HepG2 (cell line): ENCODE results near the gene DPEP1. TPM values are rescaled to one million over a fixed set of nuclear protein-coding genes. Genes with fewer than 3 reads are reported as not detected.

Experiments
- BRCA1 ChIP-seq: sonication (generic); formaldehyde crosslinking; IDR thresholded peaks from 2 replicates; pipeline ENCODE4 v1.4.0; 2020; ENCODE audit warnings: missing genetic modification reagents
- CREB1 ChIP-seq, 2 experiments: fragments of 450-650 bp in 1 of 2; IDR thresholded peaks; 2 replicates each; pipeline ENCODE4 v1.6.1; 2016 to 2017; ENCODE audit warnings: control low read depth in 1 of 2, mild to moderate bottlenecking in 1 of 2, missing compliant biosample characterization in 1 of 2, missing genetic modification characterization in 1 of 2
- FOXK1 ChIP-seq: sonication (generic); formaldehyde crosslinking; IDR thresholded peaks from 2 replicates; pipeline ENCODE4 v1.4.0; 2020; ENCODE audit warnings: low read depth, missing genetic modification reagents, borderline replicate concordance
- KLF15 ChIP-seq: sonication (generic); formaldehyde crosslinking; IDR thresholded peaks from 2 replicates; pipeline ENCODE4 v1.8.1; 2023; ENCODE audit warnings: borderline replicate concordance, mild to moderate bottlenecking, inconsistent platforms, missing genetic modification reagents, mixed read lengths
- MYC ChIP-seq: sonication (generic); formaldehyde crosslinking; IDR thresholded peaks from 2 replicates; pipeline ENCODE4 v1.9.0; 2021; ENCODE audit warnings: missing genetic modification reagents, borderline replicate concordance
- NFIC ChIP-seq: IDR thresholded peaks from 2 replicates; pipeline ENCODE4 v1.6.1; 2012; ENCODE audit warnings: mild to moderate bottlenecking, low read length, inconsistent platforms
- ZNF20 ChIP-seq: sonication (generic); formaldehyde crosslinking; IDR thresholded peaks from 2 replicates; pipeline ENCODE4 v1.4.0; 2020; ENCODE audit warnings: mild to moderate bottlenecking, moderate library complexity, missing genetic modification reagents
- polyA plus RNA-seq, 8 experiments: library from polyadenylated mRNA; depleted of rRNA in 3 of 8; stranded (reverse) in 7 of 8; unstranded in 1 of 8; fragments of >200 nt; fragmentation: Illumina TruSeq in 4 of 8; extraction: Trizol in 4 of 8; gene quantifications; 2 replicates each; pipeline versions ENCODE4 v1.2.1 to v1.2.3, GENCODE V29; 2011 to 2016; ENCODE audit warnings: low read depth in 4 of 8, missing spikeins in 1 of 8, mixed read lengths in 1 of 8; ENCODE audit not compliant: insufficient read depth in 1 of 8
- total RNA-seq, 5 experiments: library from RNA; depleted of rRNA; stranded (reverse); fragments of >200 nt; fragmentation: Illumina TruSeq; extraction: Trizol; gene quantifications; 2 replicates each; pipeline ENCODE4 v1.2.3, GENCODE V29; 2016; ENCODE audit warnings: low read depth in 1 of 5
- TF ChIP-seq, protein P1 (sequence below): sonication (generic); formaldehyde crosslinking; IDR thresholded peaks from 2 replicates; pipeline ENCODE4 v1.4.0; 2020; ENCODE audit warnings: missing genetic modification reagents
- TF ChIP-seq, protein P2 (sequence below): sonication (generic); formaldehyde crosslinking; IDR thresholded peaks from 2 replicates; pipeline ENCODE4 v1.4.0; 2020; ENCODE audit warnings: missing genetic modification reagents
- TF ChIP-seq, protein P3 (sequence below): sonication (generic); formaldehyde crosslinking; IDR thresholded peaks from 2 replicates; pipeline ENCODE4 v1.4.0; 2020; ENCODE audit warnings: mild to moderate bottlenecking, missing genetic modification reagents, borderline replicate concordance

DPEP1 gene
- total and polyA plus RNA-seq, 2 of the 13 experiments (the other 11 are each of a cell fraction or from before 2014, with no cell fraction given): 37.6 to 52.2 TPM

DNA sequence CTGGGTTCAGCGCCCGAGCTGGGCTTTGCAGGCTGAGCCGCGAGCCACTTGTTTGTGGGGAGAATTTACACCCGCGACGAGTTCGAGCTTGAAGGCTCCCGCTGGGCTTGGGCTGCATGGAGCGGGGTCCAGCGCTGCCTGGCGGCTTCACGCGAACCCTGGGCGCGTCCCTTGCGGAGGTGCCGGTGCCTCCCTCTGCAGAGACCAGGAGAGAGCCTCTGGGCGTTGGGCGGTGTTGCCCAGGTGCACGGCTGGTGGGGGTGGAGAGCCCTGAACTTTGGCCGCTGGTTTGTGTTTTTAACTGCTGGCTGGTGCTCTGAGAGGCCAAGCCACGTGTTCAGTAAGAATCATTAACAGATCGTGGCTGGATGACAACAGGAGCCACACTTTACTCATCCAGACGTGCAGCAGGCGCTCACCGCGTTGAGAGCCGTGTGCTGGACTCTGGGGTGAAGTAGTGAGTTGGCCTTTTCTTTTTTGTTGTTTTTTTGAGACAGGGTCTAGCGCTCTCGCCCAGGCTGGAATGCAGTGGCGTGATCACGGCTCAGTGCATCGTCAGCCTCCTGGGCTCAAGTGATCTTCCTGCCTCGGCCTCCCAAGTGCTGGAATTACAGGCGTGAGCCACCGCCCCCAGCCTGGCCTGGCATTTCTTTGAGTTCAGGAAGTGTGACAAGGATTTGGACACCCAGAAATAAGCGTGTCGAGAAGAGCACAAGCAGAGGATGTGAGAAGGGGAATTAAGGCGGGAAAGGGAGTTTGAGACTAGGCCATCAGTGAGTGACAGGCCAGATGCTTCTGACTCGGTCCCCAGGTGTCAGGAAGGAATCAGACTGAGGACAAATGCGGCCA is 73.9 kb downstream of the DPEP1 start (continued):
- TF ChIP-seq, protein P1, sequence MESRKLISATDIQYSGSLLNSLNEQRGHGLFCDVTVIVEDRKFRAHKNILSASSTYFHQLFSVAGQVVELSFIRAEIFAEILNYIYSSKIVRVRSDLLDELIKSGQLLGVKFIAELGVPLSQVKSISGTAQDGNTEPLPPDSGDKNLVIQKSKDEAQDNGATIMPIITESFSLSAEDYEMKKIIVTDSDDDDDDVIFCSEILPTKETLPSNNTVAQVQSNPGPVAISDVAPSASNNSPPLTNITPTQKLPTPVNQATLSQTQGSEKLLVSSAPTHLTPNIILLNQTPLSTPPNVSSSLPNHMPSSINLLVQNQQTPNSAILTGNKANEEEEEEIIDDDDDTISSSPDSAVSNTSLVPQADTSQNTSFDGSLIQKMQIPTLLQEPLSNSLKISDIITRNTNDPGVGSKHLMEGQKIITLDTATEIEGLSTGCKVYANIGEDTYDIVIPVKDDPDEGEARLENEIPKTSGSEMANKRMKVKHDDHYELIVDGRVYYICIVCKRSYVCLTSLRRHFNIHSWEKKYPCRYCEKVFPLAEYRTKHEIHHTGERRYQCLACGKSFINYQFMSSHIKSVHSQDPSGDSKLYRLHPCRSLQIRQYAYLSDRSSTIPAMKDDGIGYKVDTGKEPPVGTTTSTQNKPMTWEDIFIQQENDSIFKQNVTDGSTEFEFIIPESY: peak; percentile 80; the same call in 1 of the 2 replicates
- TF ChIP-seq FOXK1 (CRISPR knock-in tag): peak; percentile 98
- TF ChIP-seq MYC (CRISPR knock-in tag): peak; percentile 99
- peak; percentile 74; the same call in 1 of the 2 replicates for TF ChIP-seq NFIC
- TF ChIP-seq ZNF20 (CRISPR knock-in tag): peak; percentile 39; the same call in 1 of the 2 replicates
- peak; percentile 99 for TF ChIP-seq BRCA1 (CRISPR knock-in tag)
- peak; percentile 61; the same call in 1 of the 2 replicates for TF ChIP-seq CREB1 (IDR thresholded peaks at IDR 0.05)
- no peak for TF ChIP-seq CREB1 (CRISPR knock-in tag; IDR thresholded peaks at IDR 0.05)
- TF ChIP-seq, protein P2, sequence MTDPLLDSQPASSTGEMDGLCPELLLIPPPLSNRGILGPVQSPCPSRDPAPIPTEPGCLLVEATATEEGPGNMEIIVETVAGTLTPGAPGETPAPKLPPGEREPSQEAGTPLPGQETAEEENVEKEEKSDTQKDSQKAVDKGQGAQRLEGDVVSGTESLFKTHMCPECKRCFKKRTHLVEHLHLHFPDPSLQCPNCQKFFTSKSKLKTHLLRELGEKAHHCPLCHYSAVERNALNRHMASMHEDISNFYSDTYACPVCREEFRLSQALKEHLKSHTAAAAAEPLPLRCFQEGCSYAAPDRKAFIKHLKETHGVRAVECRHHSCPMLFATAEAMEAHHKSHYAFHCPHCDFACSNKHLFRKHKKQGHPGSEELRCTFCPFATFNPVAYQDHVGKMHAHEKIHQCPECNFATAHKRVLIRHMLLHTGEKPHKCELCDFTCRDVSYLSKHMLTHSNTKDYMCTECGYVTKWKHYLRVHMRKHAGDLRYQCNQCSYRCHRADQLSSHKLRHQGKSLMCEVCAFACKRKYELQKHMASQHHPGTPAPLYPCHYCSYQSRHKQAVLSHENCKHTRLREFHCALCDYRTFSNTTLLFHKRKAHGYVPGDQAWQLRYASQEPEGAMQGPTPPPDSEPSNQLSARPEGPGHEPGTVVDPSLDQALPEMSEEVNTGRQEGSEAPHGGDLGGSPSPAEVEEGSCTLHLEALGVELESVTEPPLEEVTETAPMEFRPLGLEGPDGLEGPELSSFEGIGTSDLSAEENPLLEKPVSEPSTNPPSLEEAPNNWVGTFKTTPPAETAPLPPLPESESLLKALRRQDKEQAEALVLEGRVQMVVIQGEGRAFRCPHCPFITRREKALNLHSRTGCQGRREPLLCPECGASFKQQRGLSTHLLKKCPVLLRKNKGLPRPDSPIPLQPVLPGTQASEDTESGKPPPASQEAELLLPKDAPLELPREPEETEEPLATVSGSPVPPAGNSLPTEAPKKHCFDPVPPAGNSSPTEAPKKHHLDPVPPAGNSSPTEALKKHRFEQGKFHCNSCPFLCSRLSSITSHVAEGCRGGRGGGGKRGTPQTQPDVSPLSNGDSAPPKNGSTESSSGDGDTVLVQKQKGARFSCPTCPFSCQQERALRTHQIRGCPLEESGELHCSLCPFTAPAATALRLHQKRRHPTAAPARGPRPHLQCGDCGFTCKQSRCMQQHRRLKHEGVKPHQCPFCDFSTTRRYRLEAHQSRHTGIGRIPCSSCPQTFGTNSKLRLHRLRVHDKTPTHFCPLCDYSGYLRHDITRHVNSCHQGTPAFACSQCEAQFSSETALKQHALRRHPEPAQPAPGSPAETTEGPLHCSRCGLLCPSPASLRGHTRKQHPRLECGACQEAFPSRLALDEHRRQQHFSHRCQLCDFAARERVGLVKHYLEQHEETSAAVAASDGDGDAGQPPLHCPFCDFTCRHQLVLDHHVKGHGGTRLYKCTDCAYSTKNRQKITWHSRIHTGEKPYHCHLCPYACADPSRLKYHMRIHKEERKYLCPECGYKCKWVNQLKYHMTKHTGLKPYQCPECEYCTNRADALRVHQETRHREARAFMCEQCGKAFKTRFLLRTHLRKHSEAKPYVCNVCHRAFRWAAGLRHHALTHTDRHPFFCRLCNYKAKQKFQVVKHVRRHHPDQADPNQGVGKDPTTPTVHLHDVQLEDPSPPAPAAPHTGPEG (CRISPR knock-in tag): peak; percentile 86
- TF ChIP-seq KLF15: peak; percentile 91
- TF ChIP-seq, protein P3, sequence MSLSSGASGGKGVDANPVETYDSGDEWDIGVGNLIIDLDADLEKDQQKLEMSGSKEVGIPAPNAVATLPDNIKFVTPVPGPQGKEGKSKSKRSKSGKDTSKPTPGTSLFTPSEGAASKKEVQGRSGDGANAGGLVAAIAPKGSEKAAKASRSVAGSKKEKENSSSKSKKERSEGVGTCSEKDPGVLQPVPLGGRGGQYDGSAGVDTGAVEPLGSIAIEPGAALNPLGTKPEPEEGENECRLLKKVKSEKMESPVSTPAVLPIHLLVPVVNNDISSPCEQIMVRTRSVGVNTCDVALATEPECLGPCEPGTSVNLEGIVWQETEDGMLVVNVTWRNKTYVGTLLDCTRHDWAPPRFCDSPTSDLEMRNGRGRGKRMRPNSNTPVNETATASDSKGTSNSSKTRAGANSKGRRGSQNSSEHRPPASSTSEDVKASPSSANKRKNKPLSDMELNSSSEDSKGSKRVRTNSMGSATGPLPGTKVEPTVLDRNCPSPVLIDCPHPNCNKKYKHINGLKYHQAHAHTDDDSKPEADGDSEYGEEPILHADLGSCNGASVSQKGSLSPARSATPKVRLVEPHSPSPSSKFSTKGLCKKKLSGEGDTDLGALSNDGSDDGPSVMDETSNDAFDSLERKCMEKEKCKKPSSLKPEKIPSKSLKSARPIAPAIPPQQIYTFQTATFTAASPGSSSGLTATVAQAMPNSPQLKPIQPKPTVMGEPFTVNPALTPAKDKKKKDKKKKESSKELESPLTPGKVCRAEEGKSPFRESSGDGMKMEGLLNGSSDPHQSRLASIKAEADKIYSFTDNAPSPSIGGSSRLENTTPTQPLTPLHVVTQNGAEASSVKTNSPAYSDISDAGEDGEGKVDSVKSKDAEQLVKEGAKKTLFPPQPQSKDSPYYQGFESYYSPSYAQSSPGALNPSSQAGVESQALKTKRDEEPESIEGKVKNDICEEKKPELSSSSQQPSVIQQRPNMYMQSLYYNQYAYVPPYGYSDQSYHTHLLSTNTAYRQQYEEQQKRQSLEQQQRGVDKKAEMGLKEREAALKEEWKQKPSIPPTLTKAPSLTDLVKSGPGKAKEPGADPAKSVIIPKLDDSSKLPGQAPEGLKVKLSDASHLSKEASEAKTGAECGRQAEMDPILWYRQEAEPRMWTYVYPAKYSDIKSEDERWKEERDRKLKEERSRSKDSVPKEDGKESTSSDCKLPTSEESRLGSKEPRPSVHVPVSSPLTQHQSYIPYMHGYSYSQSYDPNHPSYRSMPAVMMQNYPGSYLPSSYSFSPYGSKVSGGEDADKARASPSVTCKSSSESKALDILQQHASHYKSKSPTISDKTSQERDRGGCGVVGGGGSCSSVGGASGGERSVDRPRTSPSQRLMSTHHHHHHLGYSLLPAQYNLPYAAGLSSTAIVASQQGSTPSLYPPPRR: peak; percentile 97
